Anterior cingulate cortex (tissue), 58 donors: Measurements from ENCODE around the gene ACBD6.

Source experiments
- DNase-seq, 58 donors: peaks; one replicate each; lab custom pipeline; 2025; lab: John Stamatoyannopoulos, UW

The ACBD6 gene

DNA sequence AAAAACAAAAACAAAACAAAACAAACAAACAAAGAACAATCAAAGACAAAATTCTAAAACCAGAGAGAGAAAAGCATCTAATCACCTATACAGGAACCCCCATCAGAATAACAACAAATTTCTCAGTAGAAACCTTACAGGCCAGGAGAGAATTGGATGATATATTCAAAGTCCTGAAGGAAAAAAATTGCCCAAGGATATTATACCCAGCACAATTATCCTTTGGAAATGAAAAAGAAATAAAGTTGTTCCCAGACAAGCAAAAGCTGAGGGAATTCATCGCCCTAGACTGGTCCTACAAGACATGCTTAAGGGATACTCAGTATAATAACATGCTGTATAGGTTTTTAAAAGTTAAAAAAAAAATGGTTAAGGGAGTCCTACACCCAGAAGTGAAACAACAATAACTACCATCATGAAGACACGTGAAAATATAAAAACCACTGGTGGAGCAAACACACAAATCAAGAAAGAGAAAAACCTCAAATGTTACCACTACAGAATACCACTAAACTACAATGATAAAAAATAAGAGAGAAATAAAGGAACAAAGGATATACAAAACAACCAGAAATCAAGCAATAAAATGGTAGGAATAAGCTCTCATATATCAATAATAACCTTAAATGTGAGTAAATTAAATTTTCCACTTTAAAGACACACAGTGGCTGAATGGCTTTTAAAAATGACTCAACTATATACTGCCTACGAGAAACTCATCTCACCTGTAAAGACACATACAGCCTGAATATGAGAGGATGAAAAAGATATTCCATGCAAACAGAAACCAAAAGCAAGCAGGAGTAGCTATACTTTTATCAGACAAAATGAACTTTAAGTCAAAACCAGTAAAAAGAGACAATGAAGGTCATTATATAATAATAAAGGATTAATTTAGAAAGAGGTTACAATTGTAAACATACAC, 121.9 kb downstream of the ACBD6 start:
- no peak for DNase-seq

DNA sequence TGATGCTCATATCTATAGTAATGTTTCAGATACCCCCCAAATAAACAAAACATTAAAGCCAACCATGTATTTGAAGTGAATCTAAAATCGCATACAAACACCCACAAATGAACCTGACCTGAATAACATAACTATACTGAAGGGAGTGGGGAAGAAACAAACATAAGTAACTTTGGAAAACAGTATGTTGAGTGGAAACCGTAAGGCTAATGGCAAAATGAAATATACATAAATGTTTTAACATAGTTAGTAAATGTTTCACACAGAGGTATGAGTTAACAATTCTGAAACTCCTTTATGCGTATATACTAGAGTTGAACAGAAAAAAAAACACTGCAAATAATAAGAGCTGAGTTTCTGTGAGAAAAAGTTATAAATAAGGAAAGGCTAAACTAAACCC, 125.6 kb downstream of the ACBD6 start:
- DNase-seq: no peak

DNA sequence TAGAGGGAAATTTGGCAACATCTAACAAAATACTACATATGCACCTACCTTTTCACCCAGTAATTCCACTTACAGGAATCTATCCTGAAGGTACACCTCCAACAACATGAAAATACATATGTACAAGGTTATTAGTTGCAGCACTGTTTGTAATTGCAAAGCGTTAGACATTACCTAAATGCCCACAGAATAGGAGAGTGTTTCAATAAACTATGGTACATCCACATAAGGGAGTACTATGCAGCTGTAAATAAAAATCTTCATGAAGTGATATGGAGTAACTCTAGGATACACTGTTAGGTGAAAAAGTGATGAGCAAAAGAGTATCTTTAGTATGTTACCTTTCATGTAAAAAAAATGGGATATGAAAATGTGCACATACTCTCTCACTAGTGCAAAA, 126.1 kb downstream of the ACBD6 start:
- no peak for DNase-seq

DNA sequence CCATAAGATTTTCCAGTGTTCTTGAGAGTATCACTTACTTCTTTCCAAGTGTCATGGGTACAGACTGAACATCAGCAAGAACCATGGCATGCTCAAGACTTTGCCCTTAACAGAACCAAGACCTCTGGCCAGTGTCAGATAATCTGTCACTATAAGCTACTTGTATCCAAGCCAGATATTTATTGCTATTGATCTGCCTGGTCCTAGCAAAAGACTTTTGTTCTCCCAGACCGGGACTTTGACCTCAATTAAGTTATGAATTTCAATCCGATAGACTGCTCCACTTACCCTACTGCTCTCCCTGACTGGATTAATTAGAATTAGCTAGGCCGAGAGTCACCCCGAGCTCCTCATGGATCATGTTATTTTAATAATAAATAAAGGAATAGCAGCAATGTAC, 129.6 kb downstream of the ACBD6 start:
- DNase-seq: no peak

DNA sequence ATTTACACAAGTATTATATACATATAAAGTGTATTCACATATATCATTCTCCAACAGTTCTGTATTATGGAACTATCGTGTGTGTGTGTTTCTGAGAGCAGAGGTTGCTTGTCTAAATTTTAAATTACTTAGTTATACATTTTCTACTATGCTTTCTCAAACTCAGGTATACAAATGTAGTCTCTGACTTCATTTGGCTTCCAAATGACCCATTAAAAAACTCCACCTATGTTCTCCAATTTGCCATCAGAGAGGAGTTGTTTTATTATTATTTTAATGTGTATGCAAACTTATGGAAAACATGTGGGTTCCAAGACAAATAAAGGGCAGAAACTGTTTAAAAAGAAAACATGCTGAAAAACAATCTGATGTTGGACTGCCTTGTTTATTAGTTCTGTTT, 131.8 kb downstream of the ACBD6 start:
- DNase-seq: no peak

DNA sequence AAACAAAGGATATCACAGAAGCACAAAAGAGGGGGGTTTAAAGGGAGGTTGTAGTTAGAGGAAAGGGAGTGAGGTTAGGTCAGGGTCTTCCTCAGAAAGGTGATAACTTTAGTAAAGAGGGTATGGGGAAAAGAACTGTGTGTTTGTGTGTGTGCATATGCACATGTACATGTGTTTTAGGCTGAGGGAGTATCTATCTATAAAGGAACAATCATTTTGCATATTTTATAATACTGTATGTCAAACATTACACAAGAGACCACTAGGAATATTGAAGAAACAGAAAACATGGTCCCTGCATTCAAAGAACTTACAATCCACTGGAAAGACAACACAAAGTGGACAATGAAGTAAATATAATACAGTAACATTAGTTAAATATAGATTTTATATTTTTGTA, 132.2 kb downstream of the ACBD6 start:
- no peak for DNase-seq

DNA sequence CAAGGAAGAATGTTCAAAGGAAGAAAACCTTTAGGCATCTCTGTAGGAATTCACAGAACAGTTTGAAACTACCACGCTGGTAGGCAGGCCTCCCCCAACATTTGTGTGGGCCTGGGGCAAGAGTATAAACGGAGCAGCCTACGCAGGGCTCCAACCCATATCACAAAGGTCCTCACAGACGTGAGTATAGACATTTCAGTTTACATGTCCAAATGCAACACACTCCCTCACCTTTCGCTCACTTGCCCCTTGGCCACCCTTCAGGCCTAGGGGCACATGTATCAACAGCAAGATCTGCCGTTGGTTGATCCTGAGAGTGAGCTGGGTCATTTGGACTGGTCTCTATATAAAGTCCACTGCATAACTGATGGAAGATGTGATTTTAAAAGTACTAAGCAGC, 133.3 kb downstream of the ACBD6 start:
- DNase-seq: no peak

DNA sequence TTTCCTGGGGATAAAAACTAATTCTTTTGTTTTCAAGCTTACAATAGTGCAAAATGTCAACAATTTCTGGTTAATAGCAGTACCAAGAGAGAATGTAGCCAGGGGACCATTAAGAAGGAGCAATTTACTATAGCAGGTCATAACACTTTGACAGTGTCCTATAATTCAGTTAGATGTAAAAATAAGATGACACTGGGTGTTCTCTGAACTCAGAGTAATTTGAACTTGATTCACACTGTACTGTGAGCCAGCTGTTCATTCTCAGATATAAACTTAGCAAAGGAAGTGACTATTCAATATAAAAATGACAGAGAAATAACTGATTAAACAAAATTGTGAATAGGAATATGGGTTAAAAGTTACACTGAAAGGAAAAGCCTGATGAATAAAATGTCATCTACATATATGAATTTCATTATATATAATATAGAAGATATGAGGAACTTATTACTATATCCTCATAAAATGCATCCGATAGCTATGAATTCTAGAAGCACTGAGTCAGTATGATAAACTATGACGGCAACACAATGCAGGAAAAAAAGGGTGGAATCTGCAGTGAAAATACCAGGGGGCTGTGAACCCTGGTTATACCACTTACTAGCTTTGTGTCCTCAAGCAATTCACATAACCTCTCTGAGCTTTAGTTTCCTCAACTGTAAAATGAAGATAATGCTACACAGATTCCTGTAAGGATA, 135.9 kb downstream of the ACBD6 start:
- DNase-seq: no peak

DNA sequence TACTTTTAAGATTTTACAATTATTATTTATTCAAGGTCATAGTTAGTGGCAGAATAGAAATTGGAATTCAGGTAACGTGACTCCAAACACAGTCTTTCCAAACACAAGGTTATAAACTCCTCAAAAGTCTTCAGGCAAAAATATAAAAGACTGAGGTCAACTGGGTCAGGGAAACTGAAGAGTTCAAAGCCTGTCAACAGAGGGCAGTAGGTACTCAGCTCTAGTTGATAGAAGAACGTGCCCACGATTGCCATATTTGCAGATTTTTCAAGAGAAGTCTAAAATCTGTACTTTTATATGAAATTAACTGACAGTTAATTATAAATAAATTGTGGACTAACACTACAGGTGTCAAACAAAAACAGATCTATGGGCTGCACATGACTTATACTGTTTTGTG, 137.3 kb downstream of the ACBD6 start:
- DNase-seq: no peak

DNA sequence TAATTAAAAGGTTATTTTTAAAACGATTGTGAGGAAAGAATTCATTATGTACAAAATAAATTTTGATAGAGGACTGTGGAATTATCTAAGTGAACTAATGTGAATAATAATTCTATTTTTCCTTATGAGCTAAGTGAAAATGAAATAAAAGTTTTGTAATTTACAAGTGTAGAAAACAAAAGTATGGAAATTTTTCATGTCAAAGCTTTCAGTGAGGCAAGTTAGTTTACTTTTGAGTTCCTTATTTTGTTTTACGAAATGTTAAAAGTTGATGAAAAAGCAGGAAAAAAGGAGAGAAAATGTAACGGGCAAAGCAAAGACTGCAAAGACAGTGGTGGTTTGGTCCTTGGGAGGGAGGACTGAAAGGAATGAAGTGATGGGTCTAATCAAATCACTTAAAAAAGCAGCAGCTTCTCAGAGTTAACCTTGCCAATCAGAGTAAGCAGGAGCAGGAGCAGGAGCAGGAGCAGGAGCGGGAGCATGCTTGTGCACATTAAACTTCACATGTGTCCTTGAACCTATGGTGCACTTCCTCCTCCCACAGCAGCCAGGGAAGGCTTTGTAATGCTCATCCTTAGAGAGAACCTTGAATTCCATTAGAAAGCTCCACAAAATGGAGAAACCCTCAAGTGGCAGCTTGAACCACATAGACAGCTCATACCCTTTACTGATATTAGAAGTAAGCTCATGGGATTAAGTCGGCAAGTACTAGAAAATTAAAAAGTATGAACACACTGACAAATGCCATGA, 139.0 kb downstream of the ACBD6 start:
- DNase-seq: no peak

DNA sequence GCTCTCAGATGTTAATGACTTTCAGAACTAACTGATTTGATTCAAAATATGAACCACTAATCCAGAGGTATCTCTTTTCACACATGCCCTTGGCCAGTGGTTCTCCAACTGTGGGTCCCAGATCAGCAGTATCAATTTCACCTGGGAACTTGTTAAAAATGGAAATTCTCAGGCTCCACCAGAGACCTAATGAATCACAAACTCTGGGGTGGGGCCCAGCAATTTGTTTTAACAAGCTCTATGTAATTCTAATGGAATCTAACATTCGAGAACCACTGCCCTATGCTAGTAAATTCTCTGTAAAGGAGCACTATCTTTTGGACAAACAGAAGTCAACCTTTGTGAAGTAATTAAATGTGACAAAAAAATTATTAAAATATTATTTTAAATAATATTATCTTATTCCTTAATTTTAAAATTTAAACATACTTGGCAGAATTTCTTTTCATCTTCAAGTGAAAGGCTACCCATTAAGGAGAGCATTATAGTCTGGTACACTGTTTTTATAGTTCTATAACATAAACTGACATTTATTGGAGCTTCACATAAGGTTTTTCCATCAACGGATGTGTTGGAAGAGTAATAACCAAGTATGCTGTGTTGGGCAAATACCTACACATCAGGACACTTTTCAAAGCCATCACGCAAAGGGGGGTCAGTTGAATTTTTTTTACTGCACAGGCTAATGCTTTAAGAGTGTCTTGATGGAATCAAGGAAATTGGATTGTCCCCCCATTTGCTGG, 141.9 kb downstream of the ACBD6 start:
- DNase-seq: no peak

DNA sequence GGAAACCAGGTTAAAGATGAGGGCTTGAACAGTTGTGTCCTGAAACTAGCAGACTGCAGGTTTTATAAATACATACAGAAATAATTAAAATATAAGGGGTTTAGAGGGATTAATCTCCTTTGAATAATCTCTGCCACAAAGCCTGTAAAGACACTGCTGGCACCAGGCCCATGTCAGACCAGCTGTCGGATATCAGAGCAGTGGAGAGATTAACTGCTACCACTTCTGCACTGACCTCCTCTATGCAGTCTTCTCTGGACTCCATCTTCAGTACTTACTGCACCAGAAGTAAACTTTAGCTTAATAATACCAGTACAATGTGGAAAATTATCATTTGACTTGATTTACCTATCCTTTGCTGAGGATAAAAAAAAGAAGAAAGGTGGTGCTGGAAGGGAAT, 143.7 kb downstream of the ACBD6 start:
- DNase-seq: peak in 6 of 58 donors; percentile 1 to 9 (median 2)

DNA sequence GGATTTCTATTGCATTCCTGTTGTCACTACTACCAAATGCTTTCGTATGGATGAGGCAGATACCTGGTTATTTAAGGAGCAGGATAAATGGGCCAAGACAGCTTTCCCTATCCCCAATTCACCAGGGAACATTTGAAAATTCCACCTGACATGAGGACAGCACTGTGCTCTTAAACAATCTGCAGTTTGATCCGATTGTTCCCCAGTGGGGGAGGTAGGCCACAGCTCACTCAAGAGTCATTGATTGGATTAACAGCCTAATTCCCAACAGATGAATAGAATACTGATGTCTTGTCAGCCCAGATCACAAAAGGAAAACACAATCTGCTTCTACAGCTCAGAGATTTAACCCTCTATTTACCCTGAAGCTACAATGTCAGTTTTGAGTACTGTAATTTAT, 148.4 kb downstream of the ACBD6 start:
- DNase-seq: no peak

DNA sequence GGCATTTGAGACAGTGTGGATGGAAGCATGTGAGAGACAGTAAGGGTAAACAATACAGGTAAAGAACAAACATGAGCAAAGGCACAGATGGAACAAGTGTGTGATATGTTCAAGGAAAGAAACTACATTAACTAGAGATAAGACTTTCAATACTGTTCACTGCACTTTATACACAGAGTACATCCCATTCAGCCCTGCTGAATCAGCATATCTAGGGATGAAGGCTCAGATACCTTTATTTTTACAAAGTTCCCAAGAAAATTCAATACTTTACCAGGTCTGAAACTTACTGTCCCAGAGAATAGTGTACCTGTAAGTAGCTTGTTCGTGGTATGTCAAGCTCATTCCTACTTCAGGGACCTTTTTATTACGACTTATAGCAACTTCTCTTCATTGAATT, 149.8 kb downstream of the ACBD6 start:
- DNase-seq: no peak

DNA sequence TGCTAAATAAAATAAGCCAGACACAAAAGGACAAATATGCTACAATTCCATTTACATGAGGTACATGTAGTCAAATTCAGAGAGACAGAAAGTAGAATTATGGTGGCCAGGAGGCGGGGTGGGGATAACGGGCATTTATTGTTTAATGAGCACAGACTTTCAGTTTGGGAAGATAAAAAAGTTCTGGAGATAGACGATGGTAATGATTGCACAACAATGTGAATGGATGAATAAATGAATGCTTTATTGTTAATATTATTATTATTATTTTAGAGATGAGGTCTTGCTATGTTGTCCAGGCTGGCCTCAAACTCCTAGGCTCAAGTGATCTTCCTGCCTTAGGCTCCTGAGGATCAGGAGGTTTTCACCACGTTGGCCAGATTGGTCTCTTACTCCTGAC, 150.4 kb downstream of the ACBD6 start:
- DNase-seq: no peak

DNA sequence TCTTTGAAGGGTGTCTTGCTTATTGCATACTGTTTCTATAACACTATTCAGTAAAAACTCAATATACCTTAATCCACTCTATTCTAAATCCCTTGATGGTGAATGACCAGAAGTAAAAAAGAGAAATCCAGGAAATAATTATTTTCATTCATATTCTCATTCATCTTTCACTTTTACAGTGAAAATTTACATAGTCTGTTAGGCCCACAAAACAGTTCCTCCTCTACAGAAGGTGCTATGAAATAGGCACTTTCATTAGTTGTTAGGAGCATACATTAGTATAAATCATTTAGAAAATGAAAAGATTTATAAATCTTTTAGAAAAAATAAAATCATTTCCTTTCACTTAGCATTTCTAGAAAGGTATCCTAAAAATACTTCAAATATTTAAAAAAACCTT, 157.2 kb downstream of the ACBD6 start:
- no peak for DNase-seq

DNA sequence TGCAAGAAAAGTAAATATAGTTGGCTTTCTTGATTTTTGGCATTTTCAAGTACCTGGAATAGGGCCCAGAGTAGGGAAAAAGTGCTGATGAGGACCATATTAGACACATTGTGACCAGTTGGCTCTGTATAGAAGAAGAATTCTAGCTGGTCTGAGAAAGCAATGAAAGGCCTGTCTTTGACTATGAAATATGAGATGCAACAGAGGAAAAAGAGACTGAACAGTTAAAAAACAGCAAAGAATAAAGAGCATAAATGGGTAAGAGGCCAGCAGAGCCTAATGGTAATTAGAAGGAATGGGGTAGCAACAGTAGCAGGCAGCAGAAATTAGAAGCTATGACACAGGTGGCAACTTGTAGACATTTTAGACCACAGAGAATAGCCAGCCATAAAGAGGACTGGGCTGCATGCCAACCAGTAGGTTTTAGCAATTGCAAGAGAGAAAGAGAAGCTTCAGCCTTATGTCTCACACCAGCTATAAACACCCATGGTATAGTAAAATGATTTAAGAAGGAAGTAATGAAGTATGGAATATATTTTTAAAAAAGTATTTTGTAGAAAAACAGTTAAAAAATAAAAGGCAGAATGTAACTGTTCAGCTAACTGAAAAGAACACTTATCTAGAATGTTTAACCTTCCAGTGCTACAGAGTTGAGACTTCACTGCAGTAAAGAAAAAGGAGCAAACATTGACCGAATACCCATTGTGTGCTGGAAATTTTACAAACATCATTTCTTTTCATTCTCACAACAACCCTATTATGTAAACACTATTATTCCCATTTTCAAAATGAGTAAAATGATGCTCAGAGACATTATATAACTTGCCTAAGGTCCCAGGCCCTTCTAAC, 158.2 kb downstream of the ACBD6 start:
- DNase-seq: peak in 20 of 58 donors; percentile 1 to 45 (median 15)

DNA sequence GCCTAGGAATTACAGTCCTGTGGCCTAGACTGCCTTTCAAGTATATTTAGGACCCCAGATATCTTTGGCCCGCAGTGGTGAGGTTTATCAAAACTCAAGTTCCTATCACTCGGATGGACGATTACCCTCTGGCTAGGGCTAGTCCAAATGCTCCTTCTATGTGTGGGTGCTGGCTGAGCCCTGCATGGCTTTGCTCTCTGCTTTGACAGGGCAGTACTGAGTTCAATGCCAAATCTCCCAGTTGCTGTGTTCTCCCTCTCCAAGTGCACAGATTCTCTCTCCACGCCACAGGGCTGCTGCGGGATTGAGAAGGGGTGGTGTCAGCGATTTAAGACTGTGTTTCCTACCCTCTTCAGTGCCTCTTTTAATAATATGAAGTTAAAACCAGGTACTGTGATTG, 175.3 kb downstream of the ACBD6 start:
- DNase-seq: no peak

DNA sequence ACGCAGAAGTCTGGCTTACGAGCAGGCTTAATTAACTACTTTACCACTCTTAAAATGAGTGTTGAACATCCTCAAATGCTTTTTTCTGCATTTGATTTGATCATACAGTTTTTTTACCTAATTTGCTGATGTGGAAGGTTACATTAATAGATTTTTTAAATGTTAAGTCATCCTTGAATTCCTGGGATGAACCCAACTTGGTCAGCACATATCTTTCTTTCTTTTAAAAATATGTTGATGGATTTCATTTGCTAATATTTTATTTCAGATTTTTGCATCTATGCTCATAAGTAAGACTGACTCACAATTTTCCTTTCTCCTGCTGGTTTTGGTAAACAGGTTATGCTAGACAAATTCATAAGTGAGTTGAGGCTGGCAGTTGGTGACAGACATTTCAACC, 189.5 kb downstream of the ACBD6 start:
- DNase-seq: no peak
